Fibroblast of pulmonary artery (primary cell): ENCODE measurements around the gene NCKAP1.
"Not testable (repeated sequence)": the region's sequence is repeated elsewhere in the genome, so short reads cannot be mapped to it uniquely, and the experiment has no call there.

Experiments used
- DNase-seq: peaks from one replicate; pipeline ENCODE4 v3.0.0-alpha.2; 2010; ENCODE audit warnings: low read depth
- H3K4me3 ChIP-seq: replicated peaks from 2 replicates; pipeline ENCODE4 v1.5.1; 2011; ENCODE audit warnings: low read depth, mild to moderate bottlenecking, control low read depth, low read length, moderate library complexity
- CTCF ChIP-seq: IDR thresholded peaks from 2 replicates; pipeline ENCODE4 v1.5.1; 2011; ENCODE audit warnings: mild to moderate bottlenecking, control low read depth, low read length, inconsistent platforms; ENCODE audit errors: missing control alignments

The NCKAP1 gene

DNA sequence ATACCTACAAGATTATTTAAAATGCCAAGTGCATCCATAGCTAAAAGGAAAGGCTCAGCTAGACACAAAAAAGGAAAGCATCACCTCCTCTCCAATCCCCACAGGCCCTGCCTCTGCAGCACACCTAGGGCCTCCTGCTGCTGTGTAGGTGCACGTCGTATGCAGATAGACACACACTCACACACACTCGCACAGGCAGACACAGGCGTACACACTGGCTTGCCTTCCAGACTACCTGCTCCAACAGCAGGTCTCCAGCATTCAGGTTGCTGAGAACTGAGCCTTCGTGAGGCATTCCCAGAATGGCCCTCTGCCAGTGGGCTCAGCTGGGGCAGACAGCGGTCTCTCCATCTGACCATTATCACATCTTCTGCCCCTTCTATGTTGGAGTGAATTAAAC is 136.5 kb downstream of the NCKAP1 start:
- no peak overlapping the region for H3K4me3 ChIP-seq
- no peak for TF ChIP-seq CTCF

GRCh38 chr2:182898718-182899117 is 139.5 kb downstream of the NCKAP1 start:
- TF ChIP-seq CTCF: no peak
- DNase-seq: no peak
- no peak overlapping the region for H3K4me3 ChIP-seq

More for the DNA sequence above, 136.5 kb downstream of the NCKAP1 start:
- DNase-seq: no peak

DNA sequence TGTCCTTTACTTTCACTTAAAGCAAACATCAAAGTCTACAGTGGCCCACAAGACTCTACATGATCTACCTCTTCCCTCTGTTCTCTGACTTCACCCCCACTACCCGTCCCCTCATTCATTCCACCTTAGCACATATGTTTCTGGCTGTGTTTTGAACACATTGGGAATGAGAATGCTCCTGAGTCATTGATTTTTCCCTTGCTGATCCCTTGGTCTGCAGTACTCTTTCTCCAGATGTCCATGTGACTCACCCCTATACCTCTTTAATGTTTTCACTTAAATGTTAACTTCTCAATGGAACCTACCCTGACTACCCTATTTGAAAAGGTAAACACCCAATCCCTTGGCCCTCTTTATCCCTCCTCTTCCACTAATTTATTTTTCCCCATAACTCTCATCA is 141.1 kb downstream of the NCKAP1 start:
- no peak for TF ChIP-seq CTCF
- peak; percentile 8 for DNase-seq
- H3K4me3 ChIP-seq: no peak overlapping the region

DNA sequence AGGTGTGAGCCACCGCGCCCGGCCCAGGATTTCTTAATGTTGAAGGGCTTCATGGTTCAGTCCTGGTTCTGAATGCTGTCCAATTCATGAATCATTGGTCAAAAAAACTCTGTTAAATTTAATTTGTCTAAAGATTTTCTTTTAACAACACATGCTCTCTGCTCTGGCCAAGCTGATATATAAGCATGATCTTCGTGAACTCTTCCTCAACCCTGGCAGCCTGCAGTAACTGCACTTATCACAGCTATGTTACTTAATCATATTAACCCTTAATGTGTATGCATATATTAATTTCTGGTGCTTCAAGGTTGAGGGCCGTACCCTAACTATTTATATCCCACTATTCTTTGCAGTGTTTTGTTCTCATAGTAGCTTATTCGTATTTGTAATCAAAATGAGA is 142.5 kb downstream of the NCKAP1 start:
- no peak overlapping the region for H3K4me3 ChIP-seq
- no peak for TF ChIP-seq CTCF
- DNase-seq: no peak

DNA sequence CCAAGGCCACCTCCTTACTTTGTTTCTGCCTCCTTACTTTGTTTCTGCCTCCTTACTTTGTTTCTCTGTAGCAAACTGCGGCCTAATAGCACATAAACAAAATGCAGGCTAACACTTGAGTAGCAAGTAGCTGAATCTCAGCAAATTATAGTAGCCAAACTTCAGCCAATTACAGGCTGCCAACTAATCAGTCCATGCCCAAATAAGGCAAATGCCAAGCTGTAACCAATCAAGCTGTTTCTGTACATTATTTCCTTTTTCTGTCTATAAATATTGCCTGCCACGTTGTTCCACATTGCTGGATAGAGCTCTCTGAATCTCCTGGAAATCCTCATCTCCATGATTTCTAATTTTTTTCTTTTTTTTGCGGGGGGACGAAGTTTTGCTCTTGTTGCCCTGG is 143.1 kb downstream of the NCKAP1 start:
- no peak for TF ChIP-seq CTCF
- DNase-seq: no peak
- H3K4me3 ChIP-seq: no peak overlapping the region

- DNase-seq: peak; percentile 14
- H3K4me3 ChIP-seq: no peak overlapping the region
- TF ChIP-seq CTCF: no peak
Measured at GRCh38 chr2:182894174-182894573, 144.1 kb downstream of the NCKAP1 start.

DNA sequence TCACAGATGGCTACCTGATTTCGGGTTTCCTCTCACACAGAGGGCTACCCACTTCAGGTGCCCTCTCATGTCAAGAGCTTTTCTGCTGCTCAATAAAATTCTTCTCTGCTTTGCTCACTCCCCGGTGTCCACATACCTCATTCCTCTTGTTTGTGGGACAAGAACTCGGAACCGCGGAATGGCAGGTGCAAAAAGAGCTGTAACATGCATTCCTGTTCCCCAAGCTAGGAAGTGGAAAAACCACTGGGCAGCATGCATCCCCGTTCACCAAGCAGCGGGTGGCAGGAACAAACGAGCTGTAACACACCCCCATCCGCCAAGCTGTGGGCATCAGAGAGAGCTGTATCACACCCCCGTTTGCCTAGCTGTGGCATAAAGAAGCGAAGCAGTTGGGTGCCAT is 144.6 kb downstream of the NCKAP1 start:
- no peak for DNase-seq
- H3K4me3 ChIP-seq: no peak overlapping the region
- no peak for TF ChIP-seq CTCF

GRCh38 chr2:182893035-182893434 is 145.2 kb downstream of the NCKAP1 start:
- DNase-seq, H3K4me3 ChIP-seq: not testable (repeated sequence)
